GM13977 (cell line): Measurements from ENCODE around the gene TMEM205.
A peak's percentile ranks its signal among the peaks of the same experiment; 100 is the strongest.
"Not testable (repeated sequence)": the region's sequence is repeated elsewhere in the genome, so short reads cannot be mapped to it uniquely, and the experiment has no call there.

Experiments used
- DNase-seq: peaks from one replicate; pipeline ENCODE4 v3.0.0; 2012; ENCODE audit warnings: low spot score
- CTCF ChIP-seq: IDR thresholded peaks from 2 replicates; pipeline ENCODE4 v1.5.1; 2012; ENCODE audit warnings: mild to moderate bottlenecking, control low read depth; ENCODE audit not compliant: insufficient read depth; ENCODE audit errors: extremely low read depth, missing control alignments
- in situ Hi-C: fragments of 300-500 bp; cut with MboI; formaldehyde crosslinking; loops from one replicate; pipeline ENCODE4 v1.12.0; 2022; ENCODE audit warnings: low sequenced_read_pairs, low pct_unique_long_range_greater_than_20kb, mixed read lengths, inconsistent platforms; ENCODE audit not compliant: unreplicated experiment

The TMEM205 gene

GRCh38 chr19:11339254-11340098, 6.6 kb downstream of the TMEM205 start, which contains the start of gene RAB3D:
Gene RAB3D, minus strand, starts transcription at chr19:11339657. Its CDS starts 2,258 bp downstream, at chr19:11337399.
- peak; percentile 97 for DNase-seq
- TF ChIP-seq CTCF = no peak
- in situ Hi-C loops = no loop called here

GRCh38 chr19:11338569-11339253, 7.4 kb downstream of the TMEM205 start:
- in situ Hi-C loops = no loop called here
- no peak for DNase-seq
- TF ChIP-seq CTCF = no peak

GRCh38 chr19:11338121-11338520, 7.9 kb downstream of the TMEM205 start:
- peak; percentile 17 for DNase-seq
- in situ Hi-C loops = no loop called here
- no peak for TF ChIP-seq CTCF

GRCh38 chr19:11337080-11337479, 9.0 kb downstream of the TMEM205 start:
- no peak for TF ChIP-seq CTCF

GRCh38 chr19:11335449-11336146, 10.5 kb downstream of the TMEM205 start:
- no peak for TF ChIP-seq CTCF
- DNase-seq = no peak
- in situ Hi-C loops = no loop called here

More at GRCh38 chr19:11337080-11337479, 9.0 kb downstream of the TMEM205 start:
- no peak for DNase-seq
- in situ Hi-C loops = no loop called here

- in situ Hi-C loops, DNase-seq: not testable (repeated sequence)
Measured at GRCh38 chr19:11333838-11334237, 12.2 kb downstream of the TMEM205 start.

- in situ Hi-C loops = no loop called here
- TF ChIP-seq CTCF = no peak
- DNase-seq = no peak
Measured at GRCh38 chr19:11332822-11333221, 13.2 kb downstream of the TMEM205 start.
